ENCODE data around the gene CDYL.
A peak's percentile ranks its signal among the peaks of the same experiment; 100 is the strongest.

The CDYL gene

GRCh38 chr6:4885341-4885933, 109.2 kb downstream of the CDYL start:
- DNase-seq: no peak

GRCh38 chr6:4888841-4889240, 112.6 kb downstream of the CDYL start:
- no peak for DNase-seq

DNA sequence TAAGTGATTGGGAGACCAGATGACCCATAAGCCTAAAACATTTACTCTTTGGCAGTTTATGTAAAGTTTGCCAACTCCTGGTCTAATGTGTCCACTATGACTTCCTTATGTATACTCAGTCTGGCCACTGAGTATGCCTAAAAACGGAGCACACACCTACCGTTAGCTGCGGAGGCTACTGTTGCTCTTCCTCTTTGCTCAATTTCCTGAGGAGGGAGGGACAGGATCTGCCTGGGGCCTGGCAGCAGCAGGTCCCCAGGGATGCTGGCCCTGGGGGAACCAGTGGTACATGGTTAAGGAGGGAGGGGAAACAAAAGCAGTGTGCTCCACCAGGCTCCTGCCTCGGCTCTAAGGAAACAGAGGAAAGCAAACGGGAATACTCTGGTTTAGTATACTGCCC, 113.5 kb downstream of the CDYL start:
- no peak for DNase-seq

DNA sequence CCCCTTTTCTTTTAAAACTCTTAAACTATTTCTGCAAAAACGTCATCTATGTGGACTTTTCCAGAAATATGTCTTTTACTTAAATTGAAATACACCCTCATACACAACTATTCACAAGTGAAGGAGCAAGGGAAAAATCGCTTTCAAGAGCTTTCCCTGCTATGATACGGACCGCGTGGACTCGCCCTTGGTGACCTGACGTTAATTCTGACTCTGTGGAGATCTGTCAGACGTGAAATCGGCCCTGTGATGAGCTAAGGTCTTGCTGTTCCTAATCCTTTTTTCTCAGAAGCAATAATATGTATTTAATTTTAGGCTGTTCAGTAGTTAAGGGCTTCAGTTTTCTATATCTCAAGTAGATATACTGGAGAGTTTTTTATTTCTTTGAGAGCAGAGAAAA, 114.0 kb downstream of the CDYL start:
- DNase-seq: no peak

GRCh38 chr6:4890627-4891026, 114.4 kb downstream of the CDYL start:
- DNase-seq: no peak

DNA sequence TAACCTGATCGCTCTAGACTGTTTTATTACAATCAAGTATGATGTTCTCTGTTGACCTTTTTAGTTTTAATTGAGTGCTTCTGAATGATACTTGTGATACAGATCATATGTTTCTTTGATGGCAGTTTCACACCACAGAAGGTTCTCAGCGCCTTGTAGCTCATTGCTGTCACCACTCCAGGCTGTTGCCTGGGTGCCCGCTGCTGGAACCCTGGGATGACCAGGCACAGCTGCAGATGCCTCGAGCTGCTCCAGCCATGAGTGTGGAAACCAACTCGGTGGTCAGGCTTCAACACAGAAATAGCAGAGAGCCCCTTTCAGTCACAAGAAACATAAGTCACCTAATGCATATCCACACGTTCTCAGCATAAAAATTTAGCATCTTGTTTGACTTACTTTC, 114.9 kb downstream of the CDYL start:
- DNase-seq: no peak

DNA sequence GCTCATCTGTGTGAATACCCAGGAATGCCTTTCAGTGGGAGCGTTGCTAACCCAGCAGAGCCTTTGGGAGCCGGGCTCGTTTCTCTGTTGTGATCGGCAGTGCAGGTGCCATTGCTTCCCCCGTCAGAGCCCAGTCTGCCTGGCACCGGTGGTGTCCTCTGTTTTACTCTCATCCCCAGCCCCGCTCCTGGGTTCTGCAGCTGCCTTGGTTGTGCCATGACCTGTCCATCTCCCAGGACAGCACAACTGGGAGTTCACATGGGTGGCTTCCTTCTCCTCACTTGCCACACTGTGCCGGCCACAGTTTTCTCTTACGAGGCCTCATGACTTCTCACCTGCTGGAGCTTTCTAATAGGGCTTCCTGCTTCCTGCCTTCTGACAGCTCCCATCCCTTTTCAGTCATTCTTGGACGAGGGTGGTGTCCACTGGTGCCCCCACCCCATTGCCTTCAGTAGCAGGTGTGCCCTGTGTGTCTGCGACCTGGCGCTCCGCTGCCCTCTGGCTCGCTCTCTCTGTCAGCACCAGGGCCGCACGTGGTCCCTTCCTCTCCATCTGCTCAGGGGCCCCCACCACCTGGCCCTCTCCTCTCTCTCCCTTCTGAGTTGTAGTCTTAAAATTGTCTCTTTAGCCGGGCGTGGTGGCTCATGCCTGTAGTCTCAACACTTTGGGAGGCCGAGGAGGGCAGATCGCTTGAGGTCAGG, 116.7 kb downstream of the CDYL start:
- DNase-seq: no peak

GRCh38 chr6:4894049-4894448, 117.8 kb downstream of the CDYL start:
- no peak for DNase-seq

DNA sequence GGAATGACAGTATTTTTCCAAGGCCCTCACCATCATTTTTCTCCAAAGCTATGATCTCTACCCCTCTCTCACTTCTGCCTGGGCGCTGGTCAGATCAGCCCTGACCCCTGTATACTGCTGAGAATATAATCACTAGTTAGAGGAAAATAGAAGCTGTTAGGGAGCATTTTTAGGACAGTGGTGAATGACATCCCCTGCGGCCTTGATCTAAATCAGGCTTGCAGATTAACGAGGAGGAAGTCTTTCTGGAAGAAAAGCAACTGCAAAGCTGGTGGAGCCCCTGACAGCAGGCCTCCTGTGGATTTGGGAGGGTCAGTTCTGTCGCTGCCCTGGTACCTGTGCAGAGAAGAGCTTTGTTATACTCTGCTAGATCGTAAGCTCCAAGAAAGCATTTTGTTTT, 119.8 kb downstream of the CDYL start:
- no peak for DNase-seq

DNA sequence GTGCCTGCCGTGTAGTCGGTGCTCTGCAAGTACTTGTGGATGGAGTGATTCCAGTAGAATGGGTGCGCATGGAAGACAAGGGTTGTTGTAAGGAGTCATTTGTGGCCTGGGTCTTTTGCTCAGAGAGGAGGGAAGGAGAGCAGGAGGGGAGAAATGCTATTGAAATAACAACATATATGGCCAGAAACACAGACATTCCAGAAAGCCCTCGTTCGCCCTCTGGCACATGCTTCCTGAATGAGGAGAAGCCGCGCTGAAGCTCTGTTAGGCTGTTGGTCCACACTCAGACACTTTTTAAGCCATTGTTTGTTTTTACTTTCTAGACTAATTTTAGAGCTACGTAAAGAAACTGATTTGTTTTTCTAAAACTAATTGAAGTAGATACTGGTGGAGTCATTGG, 120.2 kb downstream of the CDYL start:
- DNase-seq: no peak

DNA sequence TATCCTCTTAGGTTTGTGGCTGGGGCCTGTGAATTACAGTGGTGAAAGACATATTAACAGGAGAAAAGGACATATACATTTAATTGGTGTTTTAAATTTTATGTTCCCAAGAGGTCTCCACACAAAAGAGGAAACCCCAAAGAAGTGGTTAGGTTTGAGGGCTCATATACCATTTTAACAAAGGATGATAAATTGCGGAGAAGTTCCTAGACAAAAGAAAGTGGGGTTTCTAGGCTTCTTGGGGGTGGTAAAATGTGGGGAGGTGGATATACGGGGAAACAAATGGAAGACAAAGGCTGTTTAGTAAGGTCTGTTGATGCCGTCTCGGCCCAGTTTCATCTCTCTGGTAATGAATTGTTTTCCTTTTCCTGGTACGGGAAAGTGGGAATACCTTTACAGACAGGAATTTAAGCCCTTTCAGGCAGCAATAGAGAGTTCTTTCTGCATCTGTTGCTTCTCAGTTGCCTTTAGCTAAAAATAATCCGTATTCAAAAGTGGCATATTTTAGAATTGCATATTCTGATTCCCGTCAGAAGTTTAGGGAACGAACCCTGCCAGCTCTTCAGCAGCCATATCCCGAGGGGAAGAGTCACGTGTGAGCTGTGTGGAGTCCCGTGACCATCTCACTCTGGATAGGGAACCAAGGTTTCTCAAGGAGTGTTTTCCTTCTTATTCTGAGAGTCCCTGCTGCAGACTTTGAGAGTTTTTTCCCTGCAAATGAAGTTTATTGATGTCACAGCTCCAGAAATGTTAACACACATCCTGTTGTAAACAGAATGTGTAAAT, 123.2 kb downstream of the CDYL start:
- no peak for DNase-seq

GRCh38 chr6:4901386-4902061, 125.3 kb downstream of the CDYL start:
- DNase-seq: no peak

DNA sequence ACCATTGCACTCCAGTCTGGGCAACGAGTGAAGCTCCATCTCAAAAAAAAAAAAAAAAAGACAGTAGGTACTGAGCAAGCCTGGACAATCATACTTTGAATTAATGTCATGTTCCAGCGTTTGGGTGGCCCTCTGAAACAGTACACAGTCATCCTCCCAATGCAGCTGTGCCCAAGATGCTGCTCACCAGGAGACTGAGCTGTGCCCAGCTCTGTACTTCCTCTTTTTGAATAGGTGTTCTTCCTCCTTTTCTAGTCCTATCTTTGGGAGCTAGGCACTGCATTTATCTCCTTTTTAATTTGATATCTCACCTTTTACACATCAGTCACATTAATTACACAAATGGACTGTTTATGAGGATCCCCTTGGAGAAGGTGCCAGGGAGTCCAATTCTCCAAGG, 126.2 kb downstream of the CDYL start:
- DNase-seq: no peak

DNA sequence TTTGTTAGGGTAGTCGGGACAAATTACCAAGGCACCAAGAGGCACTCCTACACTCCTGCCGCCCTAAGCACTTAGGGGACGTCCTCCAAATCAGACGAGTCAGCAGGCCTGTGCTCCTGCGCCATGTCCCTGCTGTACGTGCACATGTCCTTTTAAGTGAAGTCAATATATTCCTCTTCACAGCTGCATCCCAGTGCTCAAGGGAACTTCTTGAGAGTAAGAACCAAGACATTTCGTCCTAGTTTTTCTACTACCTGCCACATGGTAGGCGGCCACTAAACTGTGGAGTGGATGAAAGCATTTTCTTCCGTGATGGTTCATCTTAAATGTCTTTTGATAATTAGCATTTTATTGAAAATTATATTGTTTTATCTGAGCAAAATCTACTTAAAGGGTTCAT, 126.9 kb downstream of the CDYL start:
- no peak for DNase-seq

DNA sequence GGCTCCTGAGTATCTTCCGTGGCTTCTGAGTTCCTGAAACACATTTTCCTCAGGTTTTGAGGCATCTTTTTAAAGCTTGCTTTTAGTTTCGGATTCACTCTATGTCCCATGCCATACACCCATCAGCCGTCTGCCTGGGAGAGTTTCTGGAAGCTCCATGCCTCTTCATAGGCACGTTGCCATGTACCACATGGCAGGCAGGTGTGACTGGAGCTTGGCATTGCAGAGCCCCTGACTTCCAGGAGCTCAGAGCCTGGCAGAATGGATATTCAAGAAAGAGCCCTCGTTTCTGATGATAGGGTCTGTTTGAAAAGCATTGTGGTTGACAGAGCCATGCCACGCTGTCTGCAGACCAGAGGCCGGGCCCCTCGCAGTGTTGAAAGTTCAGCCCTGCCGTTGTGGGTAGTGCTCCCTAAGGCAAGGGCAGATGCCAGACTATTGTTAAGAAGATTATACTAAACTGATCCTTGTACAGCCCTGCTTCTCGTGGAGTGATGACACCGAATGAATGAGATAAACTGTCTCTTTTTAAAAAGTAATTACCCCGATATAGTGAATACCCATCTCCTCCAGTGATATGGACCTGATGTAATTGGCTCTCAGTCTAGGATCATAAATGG, 127.7 kb downstream of the CDYL start:
- DNase-seq: no peak

- no peak for DNase-seq
These were observed 128.3 kb downstream of the CDYL start for GRCh38 chr6:4904461-4905025.

- DNase-seq: no peak
These were observed 129.6 kb downstream of the CDYL start for GRCh38 chr6:4905826-4906225.

DNA sequence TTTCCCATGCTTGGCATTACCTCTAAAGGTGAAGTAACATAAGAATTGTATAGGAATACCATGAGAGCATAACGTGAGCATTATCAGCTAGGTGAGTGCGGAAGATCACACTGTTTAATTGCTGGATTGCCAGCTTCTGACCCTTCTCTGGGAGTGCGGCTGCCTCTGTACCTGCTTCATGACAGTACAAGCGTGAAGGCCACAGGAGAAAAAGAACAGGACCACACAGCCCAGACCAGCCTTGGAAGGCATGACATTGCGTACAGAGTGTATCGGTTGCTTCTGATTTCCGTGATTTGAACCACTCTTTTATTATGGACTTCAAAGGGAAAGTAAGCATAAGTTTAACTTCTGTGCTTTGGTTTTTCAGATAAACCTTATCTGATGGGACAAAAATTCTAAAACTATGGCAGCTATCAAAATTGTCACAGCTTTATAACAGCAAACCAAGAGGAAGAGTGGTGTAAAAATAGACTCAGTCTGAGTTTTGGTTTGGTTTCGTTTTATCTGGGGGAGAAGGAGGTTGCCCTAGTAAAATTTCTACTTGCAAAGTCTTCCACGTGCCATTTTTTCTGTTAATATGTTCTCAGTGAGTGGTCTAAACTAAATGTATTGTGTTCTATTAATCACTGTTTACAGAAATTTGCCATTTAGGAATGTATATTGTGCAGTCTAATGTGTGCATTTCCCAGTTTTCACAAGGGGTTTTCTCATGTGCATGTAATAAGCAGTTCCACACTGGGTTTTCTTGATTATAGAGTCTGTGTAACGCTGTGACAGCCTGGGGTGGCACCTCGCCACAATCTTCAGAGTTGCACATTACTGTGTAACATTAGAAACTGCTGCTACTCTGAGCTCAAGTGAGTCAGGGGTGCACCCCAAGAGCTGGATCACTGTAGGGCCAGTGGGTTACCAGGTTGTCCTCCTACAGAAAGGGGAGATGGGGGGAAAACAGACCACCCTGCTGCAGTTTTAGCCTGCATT, 130.4 kb downstream of the CDYL start:
- peak; percentile 46 for DNase-seq

GRCh38 chr6:4907602-4908001, 131.4 kb downstream of the CDYL start:
- DNase-seq: no peak

- no peak for DNase-seq
These were observed 131.9 kb downstream of the CDYL start for GRCh38 chr6:4908062-4908461.

GRCh38 chr6:4909063-4909706, 133.0 kb downstream of the CDYL start:
- DNase-seq: no peak

Data from femur (tissue), 1 donor.